Right lobe of liver (tissue), 6 donors: ENCODE data around the gene SURF6. TPM values are rescaled to one million over a fixed set of nuclear protein-coding genes. Genes with fewer than 3 reads are reported as not detected.
"Not testable (repeated sequence)": the region's sequence is repeated elsewhere in the genome, so short reads cannot be mapped to it uniquely, and the experiment has no call there.

Source experiments
- ATAC-seq, 4 donors: fragments of 200-7000 bp; cut with Tn5 transposase; one replicate each; pipeline ENCODE4 v1.9.1; 2020; ENCODE audit warnings: mild to moderate bottlenecking in 4 of 4, moderate library complexity in 4 of 4
- DNase-seq, 3 donors: peaks; one replicate each; pipeline ENCODE4 v3.0.0-alpha.2; 2020
- H3K27ac ChIP-seq, 3 donors: fragments of 200-600 bp; one replicate each; pipeline ENCODE4 v1.8.0; 2022
- H3K27me3 ChIP-seq, 2 donors: fragments of 200-600 bp; one replicate each; pipeline ENCODE4 v1.8.0; 2022
- H3K36me3 ChIP-seq, 4 donors: fragments of 200-600 bp; sonication (generic) in 1 of 4; one replicate each; pipeline versions ENCODE4 v1.5.1 to v1.8.0; 2017 to 2022; ENCODE audit warnings: control low read depth in 1 of 4
- H3K4me1 ChIP-seq, 4 donors: fragments of 200-600 bp; sonication (generic) in 1 of 4; one replicate each; pipeline versions ENCODE4 v1.5.1 to v1.8.0; 2017 to 2022; ENCODE audit warnings: control low read depth in 1 of 4
- H3K4me3 ChIP-seq, 3 donors: fragments of 200-600 bp; one replicate each; pipeline ENCODE4 v1.8.0; 2022
- H3K9me3 ChIP-seq, 4 donors: fragments of 200-600 bp; sonication (generic) in 1 of 4; one replicate each; pipeline versions ENCODE4 v1.5.1 to v1.8.0; 2017 to 2022; ENCODE audit warnings: control low read depth in 1 of 4
- CTCF ChIP-seq, 4 donors: fragments of 200-600 bp in 3 of 4; fragments of 450-650 bp in 1 of 4; IDR thresholded peaks; one replicate each; pipeline versions ENCODE4 v1.5.1 to v1.8.0; 2016 to 2022; ENCODE audit warnings: antibody characterized with exemption in 4 of 4, mild to moderate bottlenecking in 2 of 4
- POLR2A ChIP-seq: fragments of 450-650 bp; IDR thresholded peaks from one replicate; pipeline ENCODE4 v1.6.1; 2017; ENCODE audit warnings: antibody characterized with exemption, mild to moderate bottlenecking
- WGBS: methylation state at CpG from one replicate; pipeline ENCODE4 v1.1.6; 2018; ENCODE audit warnings: low coverage, low lambda C conversion rate; ENCODE audit not compliant: insufficient coverage; ENCODE audit errors: missing lambda C conversion rate; 5-methylcytosine and 5-hydroxymethylcytosine counted together
- intact Hi-C, 2 donors: fragments of 100-400 bp; cut with DNase I; formaldehyde crosslinking; loops; one replicate each; pipeline versions ENCODE4 v1.11.2 to v1.14.1; 2022
- total RNA-seq, 6 experiments: library from RNA; depleted of rRNA in 2 of 6; stranded (reverse); fragments of >200 nt in 2 of 6; fragmentation: NEBNext Ultra II Directional in 3 of 6; extraction: Animal tissue kit (Norgen Biotek cat#: 25700) in 3 of 6; gene quantifications; one replicate each; pipeline versions ENCODE4 v1.1.0 to v1.2.4, GENCODE V29; 2016 to 2023
- donor health status: DM: no; HTN: yes; CAD: no.
- donor health status: DM: no; HTN: no; CAD: no.
- donor health status: DM: no; HTN: no; CAD: no.
- donor health status: DM: no; HTN: yes; CAD: no.
- donor health status: DM: no; HTN: yes; CAD: no.

SURF6 gene
- total RNA-seq, 6 experiments from 2014 or later: 5.8 to 8.8 (median 7.6) TPM

GRCh38 chr9:133286523-133286922, 49.5 kb downstream of the SURF6 start:
- no peak for DNase-seq
- H3K27ac ChIP-seq: no peak overlapping the region
- ATAC-seq: no peak
- H3K9me3 ChIP-seq: no peaks in the 10 kb centered on the region
- WGBS: 20% methylated on average over 2 of the region's 2 CpGs
- no peaks in the 10 kb centered on the region for H3K4me1 ChIP-seq
- TF ChIP-seq POLR2A (no peak), CTCF (IDR thresholded peaks at IDR 0.05) (no peak)
- intact Hi-C loops: no loop called here
- no peaks in the 10 kb centered on the region for H3K27me3 ChIP-seq
- H3K4me3 ChIP-seq: no peak overlapping the region
- no peaks in the 10 kb centered on the region for H3K36me3 ChIP-seq

- no peak for DNase-seq
- TF ChIP-seq POLR2A (no peak), CTCF (IDR thresholded peaks at IDR 0.05) (no peak)
- H3K4me3 ChIP-seq: no peak overlapping the region
- H3K9me3 ChIP-seq: no peaks in the 10 kb centered on the region
- WGBS: 75% methylated on average over 4 of the region's 6 CpGs
- no peaks in the 10 kb centered on the region for H3K4me1 ChIP-seq
- no peaks in the 10 kb centered on the region for H3K27me3 ChIP-seq
- intact Hi-C loops: no loop called here
- H3K27ac ChIP-seq: no peak overlapping the region
- ATAC-seq: no peak
- H3K36me3 ChIP-seq: no peaks in the 10 kb centered on the region
These were observed 50.7 kb downstream of the SURF6 start for GRCh38 chr9:133285252-133285775.

GRCh38 chr9:133284362-133284761, 51.6 kb downstream of the SURF6 start:
- WGBS: 94% methylated on average over 7 of the region's 8 CpGs
- intact Hi-C loops: no loop called here
- H3K27ac ChIP-seq: no peak overlapping the region
- H3K4me3 ChIP-seq: no peak overlapping the region
- TF ChIP-seq CTCF (IDR thresholded peaks at IDR 0.05) (no peak), POLR2A (no peak)
- no peaks in the 10 kb centered on the region for H3K27me3 ChIP-seq
- H3K36me3 ChIP-seq: no peaks in the 10 kb centered on the region
- no peaks in the 10 kb centered on the region for H3K4me1 ChIP-seq
- no peaks in the 10 kb centered on the region for H3K9me3 ChIP-seq
- no peak for DNase-seq
- no peak for ATAC-seq

- H3K4me3 ChIP-seq, H3K9me3 ChIP-seq, H3K36me3 ChIP-seq, intact Hi-C loops, DNase-seq, H3K4me1 ChIP-seq, ATAC-seq, H3K27ac ChIP-seq, H3K27me3 ChIP-seq: not testable (repeated sequence)
- WGBS: 77% methylated on average over 8 of the region's 16 CpGs
These were observed 52.5 kb downstream of the SURF6 start for GRCh38 chr9:133283255-133284032.

- H3K27me3 ChIP-seq: no peaks in the 10 kb centered on the region
- H3K27ac ChIP-seq: no peak overlapping the region
- WGBS: 71% methylated on average over 7 of the region's 7 CpGs
- H3K4me3 ChIP-seq: no peak overlapping the region
- H3K9me3 ChIP-seq: no peaks in the 10 kb centered on the region
- ATAC-seq: no peak
- no peak for TF ChIP-seq CTCF (IDR thresholded peaks at IDR 0.05)
- no peak for TF ChIP-seq POLR2A
- DNase-seq: no peak
- H3K4me1 ChIP-seq: no peaks in the 10 kb centered on the region
- intact Hi-C loops: no loop called here
- H3K36me3 ChIP-seq: no peaks in the 10 kb centered on the region
These were observed 53.3 kb downstream of the SURF6 start for GRCh38 chr9:133282464-133283238.
